M059J (cell line): ENCODE results near the gene PLCH2. TPM values are rescaled to one million over a fixed set of nuclear protein-coding genes. Genes with fewer than 3 reads are reported as not detected.

Experiments
- DNase-seq: peaks from one replicate; pipeline ENCODE4 v3.0.0-alpha.2; 2012; ENCODE audit warnings: low read depth
- total RNA-seq: library from RNA; depleted of rRNA; stranded (reverse); fragments of >200 nt; shearing (Covaris generic); gene quantifications from 2 replicates; pipeline ENCODE4 v1.2.3, GENCODE V29; 2014

Gene PLCH2
- total RNA-seq, 1 experiment from 2014 or later, result not detected

GRCh38 chr1:2529784-2530512 lies 53.9 kb downstream of the PLCH2 start, which contains the start of gene HES5:
TSS of gene HES5 (minus strand) at chr1:2530263. CDS start at chr1:2530164, 99 bp downstream.
- DNase-seq, result no peak

GRCh38 chr1:2530513-2531361 lies 54.6 kb downstream of the PLCH2 start:
- peak; percentile 54 for DNase-seq

- no peak for DNase-seq
These were observed 56.5 kb downstream of the PLCH2 start for GRCh38 chr1:2532485-2533160.

GRCh38 chr1:2533365-2533764 lies 57.3 kb downstream of the PLCH2 start:
- DNase-seq, result peak; percentile 70

- no peak for DNase-seq
These were observed 58.2 kb downstream of the PLCH2 start for GRCh38 chr1:2534315-2534686.

GRCh38 chr1:2534687-2535441 lies 58.8 kb downstream of the PLCH2 start:
- peak; percentile 74 for DNase-seq

- no peak for DNase-seq
These were observed 59.4 kb downstream of the PLCH2 start for GRCh38 chr1:2535455-2535854.

GRCh38 chr1:2535981-2536380 lies 59.9 kb downstream of the PLCH2 start:
- no peak for DNase-seq

- DNase-seq, result no peak
These were observed 61.7 kb downstream of the PLCH2 start for GRCh38 chr1:2537784-2538115.

GRCh38 chr1:2538376-2538775 lies 62.3 kb downstream of the PLCH2 start:
- DNase-seq, result no peak

- no peak for DNase-seq
These were observed 62.8 kb downstream of the PLCH2 start for GRCh38 chr1:2538872-2539271.

- DNase-seq, result no peak
These were observed 63.3 kb downstream of the PLCH2 start for GRCh38 chr1:2539312-2539907.

- no peak for DNase-seq
These were observed 64.9 kb downstream of the PLCH2 start for GRCh38 chr1:2540816-2541492.

GRCh38 chr1:2541619-2542245 lies 65.6 kb downstream of the PLCH2 start:
- DNase-seq, result no peak

GRCh38 chr1:2542246-2542915 lies 66.3 kb downstream of the PLCH2 start:
- DNase-seq, result no peak

GRCh38 chr1:2543543-2544092 lies 67.5 kb downstream of the PLCH2 start:
- peak; percentile 50 for DNase-seq

GRCh38 chr1:2544093-2544874 lies 68.2 kb downstream of the PLCH2 start:
- DNase-seq, result no peak

- peak; percentile 57 for DNase-seq
These were observed 69.0 kb downstream of the PLCH2 start for GRCh38 chr1:2544875-2545640.
